Cardiac fibroblast (primary cell): ENCODE measurements around the gene WSB1.
A peak's percentile ranks its signal among the peaks of the same experiment; 100 is the strongest.

Source experiments
- DNase-seq, 2 donors: peaks; one replicate each; pipeline versions ENCODE4 v3.0.0 to v3.0.0-alpha.2; 2010; ENCODE audit warnings: low read depth in 2 of 2
- H3K4me3 ChIP-seq, 2 donors: replicated peaks in 1 of 2; 1 replicate in 1 of 2; 2 replicates in 1 of 2; pipeline ENCODE4 v1.5.1; 2011; ENCODE audit warnings: low read depth in 2 of 2, low read length in 2 of 2, mild to moderate bottlenecking in 2 of 2, moderate library complexity in 1 of 2
- TF ChIP-seq, protein P1 (sequence below): IDR thresholded peaks from one replicate; pipeline ENCODE4 v1.5.1; 2011; ENCODE audit warnings: low read depth, mild to moderate bottlenecking, low read length, inconsistent platforms

Gene WSB1

DNA sequence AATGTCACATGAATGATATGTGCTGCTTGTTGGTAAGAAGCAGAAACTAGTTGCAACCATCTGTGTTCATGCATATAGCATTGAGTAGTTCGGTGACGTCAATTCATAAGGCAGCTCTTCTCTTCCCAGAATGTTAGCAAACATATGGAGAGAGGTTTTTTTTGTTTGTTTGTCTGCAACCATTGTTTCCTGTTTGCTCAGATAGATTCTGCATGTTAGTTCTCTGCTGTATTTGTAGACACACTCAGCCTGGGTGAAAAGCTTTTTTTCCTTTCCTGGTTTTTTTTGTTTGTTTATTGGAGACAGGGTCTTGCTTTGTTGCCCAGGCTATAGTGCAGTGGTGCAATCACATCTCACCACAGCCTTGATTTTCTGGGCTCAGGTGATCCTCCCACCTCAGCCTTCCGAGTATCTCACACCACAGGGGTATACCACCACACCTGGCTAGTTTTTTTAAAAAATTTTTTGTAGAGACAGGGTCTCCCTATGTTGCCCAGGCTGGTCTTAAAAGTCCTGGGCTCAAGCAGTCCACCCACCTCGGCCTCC is 16.7 kb downstream of the WSB1 start:
- H3K4me3 ChIP-seq, result no peak overlapping the region
- DNase-seq, result no peak
- TF ChIP-seq, protein P1, sequence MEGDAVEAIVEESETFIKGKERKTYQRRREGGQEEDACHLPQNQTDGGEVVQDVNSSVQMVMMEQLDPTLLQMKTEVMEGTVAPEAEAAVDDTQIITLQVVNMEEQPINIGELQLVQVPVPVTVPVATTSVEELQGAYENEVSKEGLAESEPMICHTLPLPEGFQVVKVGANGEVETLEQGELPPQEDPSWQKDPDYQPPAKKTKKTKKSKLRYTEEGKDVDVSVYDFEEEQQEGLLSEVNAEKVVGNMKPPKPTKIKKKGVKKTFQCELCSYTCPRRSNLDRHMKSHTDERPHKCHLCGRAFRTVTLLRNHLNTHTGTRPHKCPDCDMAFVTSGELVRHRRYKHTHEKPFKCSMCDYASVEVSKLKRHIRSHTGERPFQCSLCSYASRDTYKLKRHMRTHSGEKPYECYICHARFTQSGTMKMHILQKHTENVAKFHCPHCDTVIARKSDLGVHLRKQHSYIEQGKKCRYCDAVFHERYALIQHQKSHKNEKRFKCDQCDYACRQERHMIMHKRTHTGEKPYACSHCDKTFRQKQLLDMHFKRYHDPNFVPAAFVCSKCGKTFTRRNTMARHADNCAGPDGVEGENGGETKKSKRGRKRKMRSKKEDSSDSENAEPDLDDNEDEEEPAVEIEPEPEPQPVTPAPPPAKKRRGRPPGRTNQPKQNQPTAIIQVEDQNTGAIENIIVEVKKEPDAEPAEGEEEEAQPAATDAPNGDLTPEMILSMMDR, result no peak

DNA sequence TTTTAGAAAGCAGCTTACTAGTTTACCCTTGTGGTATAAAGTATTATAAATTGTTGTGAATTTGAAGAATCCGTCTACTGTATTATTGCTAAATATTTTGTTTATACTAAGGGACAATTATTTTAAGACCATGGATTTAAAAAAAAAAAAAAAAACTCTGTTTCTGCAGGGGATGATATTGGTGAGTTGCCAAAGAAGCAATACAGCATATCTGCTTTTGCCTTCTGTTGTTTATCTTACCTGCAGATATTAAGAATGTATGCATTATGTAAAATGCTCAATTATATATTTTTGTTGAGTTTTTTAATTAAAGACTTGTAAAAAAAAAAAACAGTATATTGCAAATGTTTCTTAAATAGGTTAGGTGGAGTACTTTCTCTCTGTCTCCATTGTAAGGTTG is 19.4 kb downstream of the WSB1 start:
- TF ChIP-seq, protein P1, result no peak

GRCh38 chr17:27315322-27315721 is 21.4 kb downstream of the WSB1 start:
- TF ChIP-seq, protein P1, result no peak
- H3K4me3 ChIP-seq, result no peak overlapping the region
- DNase-seq, result peak; percentile 90

More for the DNA sequence above, 19.4 kb downstream of the WSB1 start:
- DNase-seq, result no peak
- H3K4me3 ChIP-seq, result no peak overlapping the region

- DNase-seq, result no peak
- TF ChIP-seq, protein P1, result no peak
- no peak overlapping the region for H3K4me3 ChIP-seq
Observed at GRCh38 chr17:27315796-27316465, 22.0 kb downstream of the WSB1 start.

GRCh38 chr17:27318228-27318627 is 24.3 kb downstream of the WSB1 start:
- TF ChIP-seq, protein P1, result no peak
- no peak for DNase-seq
- H3K4me3 ChIP-seq, result no peak overlapping the region

DNA sequence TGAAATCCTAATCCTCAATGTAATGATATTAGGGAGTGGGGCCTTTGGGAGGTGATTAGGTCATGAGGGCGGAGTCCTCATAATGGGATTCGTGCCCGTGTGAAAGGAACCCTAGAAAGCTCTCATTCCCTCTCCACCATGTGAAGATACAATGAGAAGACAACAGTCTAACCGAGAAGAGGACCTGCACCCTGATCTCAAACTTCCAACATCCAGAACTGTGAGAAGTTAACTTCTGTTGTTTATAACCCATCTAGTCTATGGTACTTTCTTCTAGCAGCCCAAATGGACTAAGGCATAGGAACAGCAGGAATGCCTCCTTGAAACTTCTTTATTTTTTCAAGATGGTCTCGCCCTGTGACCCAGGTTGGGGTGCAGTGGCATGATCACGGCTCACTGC is 24.7 kb downstream of the WSB1 start:
- DNase-seq, result no peak
- no peak overlapping the region for H3K4me3 ChIP-seq
- TF ChIP-seq, protein P1, result no peak
